Progenitor cell of endocrine pancreas (in vitro differentiated cells): ENCODE measurements around the gene TIGD6. TPM values are rescaled to one million over a fixed set of nuclear protein-coding genes. Genes with fewer than 3 reads are reported as not detected.

Experiments used
- DNase-seq: peaks from one replicate; pipeline ENCODE4 v3.0.0; 2021; ENCODE audit warnings: low spot score; ENCODE audit not compliant: unreplicated experiment
- H3K27ac Mint-ChIP-seq: 2 replicates; pipeline ENCODE4 v1.8.0; 2021; ENCODE audit warnings: mild to moderate bottlenecking, moderate library complexity, mixed read lengths
- H3K27me3 Mint-ChIP-seq: 2 replicates; pipeline ENCODE4 v1.8.0; 2021; ENCODE audit warnings: mixed read lengths
- H3K36me3 Mint-ChIP-seq: 2 replicates; pipeline ENCODE4 v1.8.0; 2022; ENCODE audit warnings: mixed read lengths; ENCODE audit not compliant: insufficient read depth
- H3K4me1 Mint-ChIP-seq: 2 replicates; pipeline ENCODE4 v1.8.0; 2021; ENCODE audit warnings: low read depth, mixed read lengths
- H3K4me3 Mint-ChIP-seq: 2 replicates; pipeline ENCODE4 v1.8.0; 2021; ENCODE audit warnings: low read depth, mild to moderate bottlenecking, moderate library complexity, mixed read lengths
- H3K9me3 Mint-ChIP-seq: 2 replicates; pipeline ENCODE4 v1.8.0; 2021; ENCODE audit warnings: low read depth, mixed read lengths
- CTCF ChIP-seq: fragments of 200-600 bp; sonication (generic); IDR thresholded peaks from one replicate; pipeline ENCODE4 v1.5.0; 2021; ENCODE audit warnings: antibody characterized with exemption, mild to moderate bottlenecking; ENCODE audit not compliant: unreplicated experiment
- total RNA-seq: library from RNA; stranded (reverse); gene quantifications from 2 replicates; pipeline ENCODE4 v1.2.1, GENCODE V29; 2021

TIGD6 gene
- total RNA-seq, 1 donor from 2014 or later: 4.2 TPM

- Mint-ChIP-seq H3K27me3 (no peaks in the 10 kb centered on the region), H3K4me3 (no peak overlapping the region), H3K27ac (no peak overlapping the region), H3K9me3 (no peaks in the 10 kb centered on the region), H3K4me1 (peaks cover 7% of the 10 kb centered on the region), H3K36me3 (no peaks in the 10 kb centered on the region)
- peak; percentile 63 for DNase-seq
- peak; percentile 96 for TF ChIP-seq CTCF
Measured at GRCh38 chr5:149990518-149991376, 9.7 kb downstream of the TIGD6 start.

DNA sequence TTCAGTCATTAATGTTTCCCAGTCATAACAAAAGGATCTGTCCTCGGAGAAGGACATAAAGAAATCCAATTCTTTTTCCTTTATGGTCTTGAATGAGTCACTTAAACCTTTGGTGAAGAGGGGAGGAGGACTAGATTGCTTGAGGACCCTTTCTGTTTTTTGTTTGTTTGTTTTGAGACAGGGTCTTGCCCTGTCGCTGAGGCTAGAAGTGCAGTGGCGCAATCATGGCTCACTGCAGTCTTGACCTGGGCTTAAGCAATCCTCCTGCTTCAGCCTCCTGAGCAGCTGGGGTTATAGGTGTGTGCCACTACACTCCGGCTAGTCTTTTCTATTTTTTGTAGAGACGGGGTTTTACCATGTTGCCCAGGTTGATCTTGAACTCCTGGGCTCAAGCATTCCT is 12.3 kb downstream of the TIGD6 start:
- H3K9me3 Mint-ChIP-seq: no peaks in the 10 kb centered on the region
- TF ChIP-seq CTCF: no peak
- no peak overlapping the region for H3K27ac Mint-ChIP-seq
- H3K27me3 Mint-ChIP-seq: no peaks in the 10 kb centered on the region
- no peak for DNase-seq
- no peaks in the 10 kb centered on the region for H3K36me3 Mint-ChIP-seq
- H3K4me3 Mint-ChIP-seq: no peak overlapping the region
- H3K4me1 Mint-ChIP-seq: peaks cover 11% of the 10 kb centered on the region

DNA sequence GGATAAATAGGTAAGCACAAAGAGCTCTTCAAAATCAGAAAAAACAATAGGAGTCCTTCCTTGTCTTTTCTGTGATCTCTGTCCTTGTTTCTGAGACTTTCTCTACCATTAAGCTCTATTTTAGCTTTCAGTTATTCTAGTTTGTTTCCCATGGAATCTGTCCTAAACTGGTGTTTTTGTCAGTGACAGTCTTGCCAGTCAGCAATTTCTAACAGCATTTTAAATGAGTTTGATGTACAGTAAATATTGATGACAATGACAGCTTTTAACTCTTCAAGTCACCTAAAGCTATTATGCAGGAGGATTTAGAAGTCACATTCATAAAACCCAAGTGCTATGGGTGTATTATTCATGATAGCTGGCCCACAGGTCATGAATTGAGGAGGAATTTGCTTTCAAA is 17.9 kb downstream of the TIGD6 start:
- Mint-ChIP-seq H3K36me3 (peaks cover 15% of the 10 kb centered on the region), H3K4me1 (peaks cover 16% of the 10 kb centered on the region), H3K27me3 (no peaks in the 10 kb centered on the region), H3K9me3 (no peaks in the 10 kb centered on the region), H3K4me3 (no peak overlapping the region), H3K27ac (no peak overlapping the region)
- TF ChIP-seq CTCF: no peak
- DNase-seq: no peak

- peaks cover 16% of the 10 kb centered on the region for H3K36me3 Mint-ChIP-seq
- H3K27ac Mint-ChIP-seq: no peak overlapping the region
- H3K27me3 Mint-ChIP-seq: no peaks in the 10 kb centered on the region
- TF ChIP-seq CTCF: no peak
- H3K4me1 Mint-ChIP-seq: peaks cover 22% of the 10 kb centered on the region
- no peak for DNase-seq
- H3K9me3 Mint-ChIP-seq: no peaks in the 10 kb centered on the region
- no peak overlapping the region for H3K4me3 Mint-ChIP-seq
Measured at GRCh38 chr5:149981206-149981605, 19.2 kb downstream of the TIGD6 start.

- no peak overlapping the region for H3K27ac Mint-ChIP-seq
- H3K9me3 Mint-ChIP-seq: no peaks in the 10 kb centered on the region
- no peak for DNase-seq
- H3K4me3 Mint-ChIP-seq: no peak overlapping the region
- no peaks in the 10 kb centered on the region for H3K27me3 Mint-ChIP-seq
- H3K36me3 Mint-ChIP-seq: peaks cover 16% of the 10 kb centered on the region
- peaks cover 33% of the 10 kb centered on the region for H3K4me1 Mint-ChIP-seq
- no peak for TF ChIP-seq CTCF
Measured at GRCh38 chr5:149979896-149980295, 20.6 kb downstream of the TIGD6 start.
